Upper lobe of right lung (tissue), 1 donor: ENCODE results near the gene NUTM2F. TPM values are rescaled to one million over a fixed set of nuclear protein-coding genes. Genes with fewer than 3 reads are reported as not detected.
"Not testable (repeated sequence)": the region's sequence is repeated elsewhere in the genome, so short reads cannot be mapped to it uniquely, and the experiment has no call there.

ENCODE experiments used
- ATAC-seq: fragments of 200-7000 bp; cut with Tn5 transposase; one replicate; pipeline ENCODE4 v1.9.1; 2020; ENCODE audit warnings: mild to moderate bottlenecking, moderate library complexity
- DNase-seq: peaks from one replicate; pipeline ENCODE4 v3.0.0-alpha.2; 2020
- H3K27ac ChIP-seq: fragments of 200-600 bp; one replicate; pipeline ENCODE4 v1.8.0; 2022
- H3K27me3 ChIP-seq: fragments of 200-600 bp; one replicate; pipeline ENCODE4 v1.8.0; 2022; ENCODE audit warnings: mild to moderate bottlenecking
- H3K36me3 ChIP-seq: fragments of 200-600 bp; one replicate; pipeline ENCODE4 v1.8.0; 2022
- H3K4me1 ChIP-seq: fragments of 200-600 bp; one replicate; pipeline ENCODE4 v1.8.0; 2022
- H3K4me3 ChIP-seq: fragments of 200-600 bp; one replicate; pipeline ENCODE4 v1.8.0; 2022; ENCODE audit warnings: mild to moderate bottlenecking
- H3K9me3 ChIP-seq: fragments of 200-600 bp; one replicate; pipeline ENCODE4 v1.8.0; 2022
- intact Hi-C: fragments of 100-400 bp; cut with DNase I; formaldehyde crosslinking; loops from one replicate; pipeline ENCODE4 v1.11.0; 2022
- total RNA-seq: library from RNA; stranded (reverse); fragmentation: NEBNext Ultra II Directional; extraction: Animal tissue kit (Norgen Biotek cat#: 25700); gene quantifications from one replicate; pipeline ENCODE4 v1.2.1, GENCODE V29; 2021
- TF ChIP-seq, protein P1 (sequence below): fragments of 200-600 bp; IDR thresholded peaks from one replicate; pipeline ENCODE4 v1.8.0; 2022; ENCODE audit warnings: antibody characterized with exemption
- donor health status: DM: no; HTN: yes; CAD: no; lungs with severe emphysema.

The NUTM2F gene
- total RNA-seq, 1 donor from 2014 or later, result not detected

DNA sequence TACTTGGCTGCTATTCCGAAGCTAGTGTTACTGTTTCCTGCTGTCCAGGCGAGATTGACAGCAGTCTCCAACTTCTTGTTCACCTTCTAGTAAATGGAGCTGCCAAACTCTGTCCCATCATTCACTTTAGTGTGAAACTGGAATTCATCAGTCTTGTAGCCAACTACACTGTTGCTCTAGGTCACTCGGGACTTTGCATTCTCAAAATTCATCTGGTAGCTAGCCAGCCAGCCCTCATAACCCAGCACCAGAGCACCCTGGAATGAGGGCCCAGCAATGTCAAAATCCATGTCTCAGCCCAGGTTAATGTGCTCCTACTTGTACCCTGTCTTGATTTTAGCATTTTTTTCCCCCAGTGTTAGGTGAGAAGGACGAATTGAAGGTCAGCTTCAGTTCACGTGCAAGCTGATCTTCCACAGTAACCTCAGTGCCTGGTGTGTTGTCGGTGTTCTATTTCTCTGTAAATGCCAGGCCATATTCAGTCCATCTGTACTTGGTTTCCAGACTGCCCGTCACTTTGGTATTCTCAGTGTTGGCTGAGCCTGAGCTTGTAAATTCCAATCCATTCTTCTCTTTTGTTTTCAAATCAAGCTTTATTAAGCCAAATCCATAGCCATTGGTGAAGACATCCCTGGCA, 40.4 kb downstream of the NUTM2F start:
- no peak overlapping the region for H3K27ac ChIP-seq
- no peak for ATAC-seq
- DNase-seq, result no peak
- intact Hi-C loops, result no loop called here
- peaks cover 5% of the 10 kb centered on the region for H3K36me3 ChIP-seq
- TF ChIP-seq, protein P1, sequence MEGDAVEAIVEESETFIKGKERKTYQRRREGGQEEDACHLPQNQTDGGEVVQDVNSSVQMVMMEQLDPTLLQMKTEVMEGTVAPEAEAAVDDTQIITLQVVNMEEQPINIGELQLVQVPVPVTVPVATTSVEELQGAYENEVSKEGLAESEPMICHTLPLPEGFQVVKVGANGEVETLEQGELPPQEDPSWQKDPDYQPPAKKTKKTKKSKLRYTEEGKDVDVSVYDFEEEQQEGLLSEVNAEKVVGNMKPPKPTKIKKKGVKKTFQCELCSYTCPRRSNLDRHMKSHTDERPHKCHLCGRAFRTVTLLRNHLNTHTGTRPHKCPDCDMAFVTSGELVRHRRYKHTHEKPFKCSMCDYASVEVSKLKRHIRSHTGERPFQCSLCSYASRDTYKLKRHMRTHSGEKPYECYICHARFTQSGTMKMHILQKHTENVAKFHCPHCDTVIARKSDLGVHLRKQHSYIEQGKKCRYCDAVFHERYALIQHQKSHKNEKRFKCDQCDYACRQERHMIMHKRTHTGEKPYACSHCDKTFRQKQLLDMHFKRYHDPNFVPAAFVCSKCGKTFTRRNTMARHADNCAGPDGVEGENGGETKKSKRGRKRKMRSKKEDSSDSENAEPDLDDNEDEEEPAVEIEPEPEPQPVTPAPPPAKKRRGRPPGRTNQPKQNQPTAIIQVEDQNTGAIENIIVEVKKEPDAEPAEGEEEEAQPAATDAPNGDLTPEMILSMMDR, result no peak
- H3K27me3 ChIP-seq, result no peaks in the 10 kb centered on the region
- H3K4me3 ChIP-seq, result no peak overlapping the region
- H3K4me1 ChIP-seq, result no peaks in the 10 kb centered on the region
- H3K9me3 ChIP-seq, result no peaks in the 10 kb centered on the region

DNA sequence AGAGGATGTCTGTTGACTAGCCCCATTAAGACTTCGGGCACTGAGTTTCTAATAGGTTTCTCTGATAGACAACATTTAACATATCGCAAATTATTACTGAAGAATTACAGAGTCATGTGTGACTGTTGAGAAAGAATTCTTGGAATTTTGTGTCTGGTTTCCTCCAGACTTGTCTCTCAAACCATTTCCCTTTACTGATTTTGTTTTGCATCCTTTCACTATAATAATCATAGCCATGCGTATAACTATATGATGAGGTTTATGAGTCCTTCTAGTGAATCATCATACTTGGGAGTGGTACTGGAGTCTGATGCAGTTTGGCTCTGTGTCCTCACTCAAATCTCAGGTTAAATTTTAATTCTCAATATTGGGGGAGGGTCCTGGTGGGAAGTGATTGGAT, 42.3 kb downstream of the NUTM2F start:
- TF ChIP-seq, protein P1, result no peak
- Histone ChIP-seq H3K9me3 (no peaks in the 10 kb centered on the region), H3K27me3 (no peaks in the 10 kb centered on the region), H3K27ac (no peak overlapping the region), H3K4me3 (no peak overlapping the region), H3K36me3 (no peaks in the 10 kb centered on the region), H3K4me1 (no peaks in the 10 kb centered on the region)
- intact Hi-C loops, result no loop called here
- ATAC-seq, result no peak
- no peak for DNase-seq

DNA sequence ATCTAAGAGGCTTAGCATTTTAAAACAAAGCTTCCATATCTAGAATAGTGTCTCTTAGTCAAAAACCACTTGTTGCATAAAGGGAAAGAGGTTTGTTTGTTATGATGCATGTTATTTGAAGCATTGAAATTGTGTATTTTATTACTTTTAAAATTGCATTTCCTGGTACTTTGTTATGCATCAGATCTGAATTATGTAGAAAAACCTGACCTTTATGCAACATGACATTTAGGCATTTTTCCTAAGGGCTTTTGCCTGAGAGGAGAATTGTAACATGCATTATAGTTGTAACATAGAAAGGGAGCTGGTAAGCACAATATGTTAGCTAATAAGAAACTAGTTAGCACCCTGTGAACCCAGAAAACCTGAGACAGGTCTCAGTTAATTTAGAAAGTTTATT, 47.3 kb downstream of the NUTM2F start:
- Histone ChIP-seq H3K27me3 (no peaks in the 10 kb centered on the region), H3K4me3 (no peak overlapping the region), H3K9me3 (no peaks in the 10 kb centered on the region), H3K4me1 (no peaks in the 10 kb centered on the region), H3K36me3 (peaks cover 16% of the 10 kb centered on the region), H3K27ac (no peak overlapping the region)
- ATAC-seq, result no peak
- TF ChIP-seq, protein P1, result no peak
- intact Hi-C loops, result no loop called here
- DNase-seq, result no peak

DNA sequence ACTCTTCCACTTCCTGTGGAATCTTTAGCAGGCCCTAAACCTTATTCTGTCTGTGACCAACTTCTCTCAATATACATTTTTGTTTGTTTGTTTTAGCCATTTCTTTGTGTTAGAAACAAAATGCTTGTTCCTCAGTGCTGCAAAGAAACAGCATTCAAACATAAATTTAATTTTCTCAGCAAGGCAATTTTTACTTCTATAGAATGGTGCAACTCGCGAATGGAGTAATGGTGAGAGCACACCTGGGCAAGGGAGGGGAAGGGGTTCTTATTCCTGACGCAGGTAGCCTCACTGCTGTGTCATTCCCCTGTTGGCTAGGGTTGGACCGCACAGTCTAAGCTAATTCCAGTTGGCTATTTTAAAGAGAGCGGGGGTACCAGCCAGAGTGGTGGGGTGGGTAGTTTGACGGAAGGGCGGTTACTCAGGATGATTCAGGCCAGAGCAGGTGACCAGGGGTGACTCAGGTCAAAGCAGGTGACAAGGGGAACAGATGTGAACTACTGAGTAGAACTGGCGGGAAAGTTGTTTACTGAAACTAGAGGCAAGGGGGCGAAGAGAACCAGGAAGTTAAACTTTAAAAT, 47.9 kb downstream of the NUTM2F start:
- Histone ChIP-seq H3K27ac (no peak overlapping the region), H3K4me3 (no peak overlapping the region), H3K36me3 (peaks cover 16% of the 10 kb centered on the region), H3K27me3 (no peaks in the 10 kb centered on the region), H3K4me1 (no peaks in the 10 kb centered on the region), H3K9me3 (no peaks in the 10 kb centered on the region)
- intact Hi-C loops, result no loop called here
- DNase-seq (no peak), ATAC-seq (no peak)
- TF ChIP-seq, protein P1, result no peak

DNA sequence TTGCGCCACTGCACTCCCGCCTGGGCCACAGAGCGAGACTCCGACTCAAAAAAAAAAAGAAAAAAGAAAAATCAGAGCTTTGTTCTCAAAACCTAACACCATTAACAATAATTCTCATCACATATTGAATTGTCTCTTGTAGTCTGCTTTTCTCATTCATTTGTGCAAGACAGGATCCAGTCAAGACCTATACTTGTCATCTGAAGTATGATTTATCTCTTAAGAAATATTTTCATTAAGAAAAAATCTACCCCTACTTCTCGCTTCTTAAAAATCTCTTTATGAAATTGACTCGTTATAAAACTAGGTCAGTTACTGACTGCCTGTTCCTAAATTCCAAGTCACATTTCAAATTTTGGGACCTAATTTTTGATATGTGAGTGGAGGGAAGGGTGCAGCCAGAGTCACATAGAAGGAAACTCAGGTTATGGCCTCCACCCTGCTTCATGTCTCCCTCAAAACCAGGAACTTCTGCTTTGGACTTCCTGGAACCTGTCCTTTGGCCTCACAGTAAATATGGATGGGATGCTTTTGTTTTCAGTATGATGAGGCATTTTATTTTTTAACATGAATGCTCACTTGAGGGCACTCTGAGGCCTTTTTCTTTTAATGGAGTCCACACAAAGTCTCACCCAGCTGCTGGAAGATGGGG, 50.4 kb downstream of the NUTM2F start:
- DNase-seq, result no peak
- TF ChIP-seq, protein P1, result no peak
- ATAC-seq, result no peak
- H3K27me3 ChIP-seq, result no peaks in the 10 kb centered on the region
- H3K27ac ChIP-seq, result no peak overlapping the region
- peaks cover 16% of the 10 kb centered on the region for H3K36me3 ChIP-seq
- H3K9me3 ChIP-seq, result no peaks in the 10 kb centered on the region
- no peaks in the 10 kb centered on the region for H3K4me1 ChIP-seq
- intact Hi-C loops, result no loop called here
- H3K4me3 ChIP-seq, result no peak overlapping the region

DNA sequence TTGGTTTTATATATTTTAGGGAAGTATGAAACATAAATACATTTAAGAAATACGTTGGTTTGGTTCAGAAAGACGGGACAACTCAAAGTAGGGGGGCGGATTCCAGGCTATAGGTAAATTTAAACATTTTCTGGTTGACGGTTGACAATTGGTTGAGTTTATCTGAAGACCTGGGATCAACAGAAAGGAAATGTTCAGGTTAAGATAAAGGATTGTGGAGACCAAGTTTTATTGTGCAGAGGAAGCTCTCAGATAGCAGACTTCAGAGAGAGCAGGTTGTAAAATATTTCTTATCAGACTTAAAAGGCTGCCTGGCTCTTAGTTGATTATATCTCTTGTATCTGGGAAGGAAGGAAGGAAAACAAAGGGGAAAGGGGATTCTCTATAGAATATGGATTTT, 51.4 kb downstream of the NUTM2F start:
- H3K4me3 ChIP-seq, H3K27me3 ChIP-seq, ATAC-seq, DNase-seq, H3K27ac ChIP-seq, intact Hi-C loops, H3K4me1 ChIP-seq, H3K9me3 ChIP-seq: not testable (repeated sequence)
- peaks cover 16% of the 10 kb centered on the region for H3K36me3 ChIP-seq
